CD8-positive, alpha-beta memory T cell (primary cell): ENCODE data around the gene BAIAP2L1. TPM values are rescaled to one million over a fixed set of nuclear protein-coding genes. Genes with fewer than 3 reads are reported as not detected.
"Not testable (repeated sequence)": the region's sequence is repeated elsewhere in the genome, so short reads cannot be mapped to it uniquely, and the experiment has no call there.

Source experiments
- CTCF ChIA-PET: fragments of 350-600 bp; sonication (Branson Sonifier 250); formaldehyde crosslinking; loops from one replicate; lab custom pipeline; 2021; ENCODE audit warnings: antibody characterized with exemption; lab: Charles Lee
- POLR2A ChIA-PET: fragments of 350-600 bp; sonication (Branson Sonifier 250); formaldehyde crosslinking; loops from one replicate; lab custom pipeline; 2021; ENCODE audit warnings: antibody characterized with exemption; lab: Charles Lee
- DNase-seq, 5 donors: peaks; one replicate each; pipeline versions ENCODE4 v3.0.0 to v3.0.0-alpha.2; 2020 to 2022; ENCODE audit warnings: mixed read lengths in 1 of 5
- H3K27ac ChIP-seq: one replicate; pipeline ENCODE4 v1.7.0; 2013; ENCODE audit warnings: low read depth, mild to moderate bottlenecking, low read length, moderate library complexity
- H3K27me3 ChIP-seq: 2 replicates; pipeline ENCODE4 v1.7.0; 2013; ENCODE audit warnings: low read length, mild to moderate bottlenecking; ENCODE audit not compliant: insufficient read depth, poor library complexity, severe bottlenecking
- H3K36me3 ChIP-seq: 2 replicates; pipeline ENCODE4 v1.7.0; 2013; ENCODE audit warnings: mild to moderate bottlenecking, low read length, moderate library complexity; ENCODE audit not compliant: insufficient read depth
- H3K4me1 ChIP-seq: 2 replicates; pipeline ENCODE4 v1.7.0; 2013; ENCODE audit warnings: mild to moderate bottlenecking, low read length, moderate library complexity; ENCODE audit not compliant: insufficient read depth
- H3K4me3 ChIP-seq: 2 replicates; pipeline ENCODE4 v1.7.0; 2013; ENCODE audit warnings: mild to moderate bottlenecking, low read length
- H3K9me3 ChIP-seq: 2 replicates; pipeline ENCODE4 v1.7.0; 2013; ENCODE audit warnings: mild to moderate bottlenecking, low read length
- H3K27ac Mint-ChIP-seq, 8 donors: one replicate each; pipeline ENCODE4 v1.8.0; 2020 to 2021; ENCODE audit warnings: mixed read lengths in 8 of 8, mild to moderate bottlenecking in 6 of 8, inconsistent platforms in 3 of 8, moderate library complexity in 3 of 8
- H3K27me3 Mint-ChIP-seq, 2 donors: one replicate each; pipeline ENCODE4 v1.8.0; 2020 to 2021; ENCODE audit warnings: mixed read lengths in 2 of 2, mild to moderate bottlenecking in 1 of 2, moderate library complexity in 1 of 2
- H3K36me3 Mint-ChIP-seq, 3 donors: one replicate each; pipeline ENCODE4 v1.8.0; 2020 to 2021; ENCODE audit warnings: mixed read lengths in 3 of 3, inconsistent platforms in 1 of 3, mild to moderate bottlenecking in 1 of 3
- H3K4me1 Mint-ChIP-seq, 3 donors: one replicate each; pipeline ENCODE4 v1.8.0; 2020 to 2021; ENCODE audit warnings: mixed read lengths in 3 of 3, inconsistent platforms in 1 of 3, mild to moderate bottlenecking in 1 of 3
- H3K4me3 Mint-ChIP-seq, 7 donors: one replicate each; pipeline ENCODE4 v1.8.0; 2020 to 2021; ENCODE audit warnings: mixed read lengths in 7 of 7, mild to moderate bottlenecking in 6 of 7, moderate library complexity in 4 of 7, inconsistent platforms in 2 of 7
- H3K9me3 Mint-ChIP-seq, 5 donors: one replicate each; pipeline ENCODE4 v1.8.0; 2020 to 2022; ENCODE audit warnings: mixed read lengths in 5 of 5, mild to moderate bottlenecking in 3 of 5, moderate library complexity in 2 of 5, inconsistent platforms in 1 of 5
- polyA plus RNA-seq: library from polyadenylated mRNA; unstranded; fragments of 300-500 nt; fragmentation: Illumina TruSeq; gene quantifications from one replicate; pipeline ENCODE4 v1.2.3, GENCODE V29; 2021
- total RNA-seq, 2 experiments: library from RNA; stranded (reverse); gene quantifications; one replicate each; pipeline ENCODE4 v1.2.3, GENCODE V29; 2021

The BAIAP2L1 gene
- 1 to 10 TPM in 1 of 2 experiments, under 1 TPM in 1; 0.58 to 1.3 TPM for total RNA-seq
- polyA plus RNA-seq = 0.29 TPM

- peak within 1 kb of the TSS; percentile 49 to 84 (median 67) for H3K4me3 Mint-ChIP-seq
- peak; percentile 59 to 78 (median 72) for DNase-seq
- H3K27me3 ChIP-seq = no peaks in the 10 kb centered on the region
- H3K9me3 ChIP-seq = no peaks in the 10 kb centered on the region
- H3K4me3 ChIP-seq = peak within 1 kb of the TSS; percentile 26
- H3K27ac ChIP-seq = peak within 1 kb of the TSS; percentile 18
- H3K27ac Mint-ChIP-seq = peak within 1 kb of the TSS in 1 of 8 donors; percentile 17
- peaks cover 5% of the 10 kb centered on the region for H3K4me1 ChIP-seq
- H3K36me3 ChIP-seq = no peaks in the 10 kb centered on the region
- peaks cover 27 to 38% of the 10 kb centered on the region in 2 donors for H3K27me3 Mint-ChIP-seq
- CTCF ChIA-PET = interaction anchor here (1.1 to 1.4 kb wide), 5 partner anchors 21 to 378 kb away, joined by 3 to 4 read pairs (median 3); no protein-coding TSS in a partner anchor
- H3K4me1 Mint-ChIP-seq = peaks cover 5 to 12% (median 8%) of the 10 kb centered on the region in 3 donors
- POLR2A ChIA-PET = no interaction called here
- no peaks in the 10 kb centered on the region for H3K9me3 Mint-ChIP-seq
- no peaks in the 10 kb centered on the region for H3K36me3 Mint-ChIP-seq
These were observed at the start of gene BAIAP2L1 for GRCh38 chr7:98400542-98401340. Gene BAIAP2L1, minus strand, starts transcription at chr7:98401090. Its CDS starts 238 bp downstream, at chr7:98400852.

GRCh38 chr7:98448766-98449165 lies 47.9 kb upstream of the BAIAP2L1 start:
- no peak for DNase-seq
- Histone ChIP-seq H3K27ac (no peak overlapping the region), H3K27me3 (no peaks in the 10 kb centered on the region), H3K4me3 (no peak overlapping the region), H3K36me3 (no peaks in the 10 kb centered on the region), H3K9me3 (no peaks in the 10 kb centered on the region), H3K4me1 (no peaks in the 10 kb centered on the region)
- H3K4me1 Mint-ChIP-seq = no peaks in the 10 kb centered on the region
- ChIA-PET CTCF (interaction anchor here (1.9 kb wide), 1 partner anchor 393 kb away, joined by 4 read pairs; no protein-coding TSS in a partner anchor), POLR2A (no interaction called here)
- H3K27me3 Mint-ChIP-seq = peaks cover 6 to 9% of the 10 kb centered on the region in 2 donors
- H3K36me3 Mint-ChIP-seq = no peaks in the 10 kb centered on the region
- H3K4me3 Mint-ChIP-seq = no peak overlapping the region
- H3K27ac Mint-ChIP-seq = no peak overlapping the region
- peaks cover 0 to 12% (median 8%) of the 10 kb centered on the region in 5 donors for H3K9me3 Mint-ChIP-seq

- H3K9me3 Mint-ChIP-seq, H3K36me3 Mint-ChIP-seq, POLR2A ChIA-PET, H3K36me3 ChIP-seq, CTCF ChIA-PET, H3K27ac Mint-ChIP-seq, H3K9me3 ChIP-seq, H3K4me3 Mint-ChIP-seq, H3K27ac ChIP-seq, H3K4me1 ChIP-seq, DNase-seq, H3K4me1 Mint-ChIP-seq, H3K4me3 ChIP-seq, H3K27me3 ChIP-seq: not testable (repeated sequence)
- peaks cover 7 to 26% of the 10 kb centered on the region in 2 donors for H3K27me3 Mint-ChIP-seq
These were observed 40.1 kb upstream of the BAIAP2L1 start for GRCh38 chr7:98440992-98441391.

GRCh38 chr7:98439484-98439883 lies 38.6 kb upstream of the BAIAP2L1 start:
- Mint-ChIP-seq H3K27me3 (peaks cover 7 to 26% of the 10 kb centered on the region in 2 donors), H3K27ac (no peak overlapping the region), H3K4me3 (no peak overlapping the region), H3K4me1 (peaks cover 5 to 8% (median 7%) of the 10 kb centered on the region in 3 donors), H3K36me3 (peaks cover 0 to 2% (median 0%) of the 10 kb centered on the region in 3 donors), H3K9me3 (peaks cover 0 to 7% (median 3%) of the 10 kb centered on the region in 5 donors)
- CTCF ChIA-PET = no interaction called here
- POLR2A ChIA-PET = no interaction called here
- no peaks in the 10 kb centered on the region for H3K4me1 ChIP-seq
- H3K36me3 ChIP-seq = no peaks in the 10 kb centered on the region
- no peak overlapping the region for H3K27ac ChIP-seq
- no peaks in the 10 kb centered on the region for H3K9me3 ChIP-seq
- no peaks in the 10 kb centered on the region for H3K27me3 ChIP-seq
- no peak overlapping the region for H3K4me3 ChIP-seq
- DNase-seq = no peak

- Mint-ChIP-seq H3K36me3 (peaks cover 0 to 2% (median 0%) of the 10 kb centered on the region in 3 donors), H3K4me3 (no peak overlapping the region), H3K9me3 (no peaks in the 10 kb centered on the region), H3K4me1 (peaks cover 8 to 11% (median 9%) of the 10 kb centered on the region in 3 donors), H3K27me3 (peaks cover 5 to 7% of the 10 kb centered on the region in 2 donors), H3K27ac (peak overlapping the region in 1 of 8 donors; percentile 42)
- no peak overlapping the region for H3K27ac ChIP-seq
- no peaks in the 10 kb centered on the region for H3K4me1 ChIP-seq
- H3K27me3 ChIP-seq = no peaks in the 10 kb centered on the region
- no peak for DNase-seq
- ChIA-PET POLR2A (no interaction called here), CTCF (interaction anchor here (1.8 to 3.0 kb wide), 2 partner anchors 312 to 408 kb away, joined by 8 to 22 read pairs; no protein-coding TSS in a partner anchor)
- H3K9me3 ChIP-seq = no peaks in the 10 kb centered on the region
- H3K36me3 ChIP-seq = no peaks in the 10 kb centered on the region
- H3K4me3 ChIP-seq = no peak overlapping the region
These were observed 33.2 kb upstream of the BAIAP2L1 start for GRCh38 chr7:98434087-98434486.

GRCh38 chr7:98429799-98430198 lies 28.9 kb upstream of the BAIAP2L1 start:
- Mint-ChIP-seq H3K27me3 (peaks cover 10 to 21% of the 10 kb centered on the region in 2 donors), H3K27ac (no peak overlapping the region), H3K4me3 (no peak overlapping the region), H3K4me1 (peaks cover 0 to 6% (median 6%) of the 10 kb centered on the region in 3 donors), H3K9me3 (no peaks in the 10 kb centered on the region), H3K36me3 (no peaks in the 10 kb centered on the region)
- ChIA-PET POLR2A (no interaction called here), CTCF (interaction anchor here (0.7 to 1.9 kb wide), 2 partner anchors 316 to 459 kb away, joined by 3 to 8 read pairs; no protein-coding TSS in a partner anchor)
- H3K4me3 ChIP-seq = no peak overlapping the region
- no peak overlapping the region for H3K27ac ChIP-seq
- no peaks in the 10 kb centered on the region for H3K36me3 ChIP-seq
- H3K27me3 ChIP-seq = no peaks in the 10 kb centered on the region
- H3K9me3 ChIP-seq = no peaks in the 10 kb centered on the region
- no peak for DNase-seq
- H3K4me1 ChIP-seq = no peaks in the 10 kb centered on the region

- no peak overlapping the region for H3K27ac ChIP-seq
- H3K36me3 ChIP-seq = no peaks in the 10 kb centered on the region
- Mint-ChIP-seq H3K4me1 (no peaks in the 10 kb centered on the region), H3K4me3 (no peak overlapping the region), H3K36me3 (no peaks in the 10 kb centered on the region), H3K27ac (no peak overlapping the region), H3K27me3 (peaks cover 25 to 27% of the 10 kb centered on the region in 2 donors), H3K9me3 (peaks cover 0 to 2% (median 0%) of the 10 kb centered on the region in 5 donors)
- ChIA-PET POLR2A (no interaction called here), CTCF (interaction anchor here (1.1 kb wide), 1 partner anchor 13 kb away, joined by 3 read pairs; no protein-coding TSS in a partner anchor)
- no peak for DNase-seq
- no peaks in the 10 kb centered on the region for H3K4me1 ChIP-seq
- no peaks in the 10 kb centered on the region for H3K9me3 ChIP-seq
- no peak overlapping the region for H3K4me3 ChIP-seq
- H3K27me3 ChIP-seq = no peaks in the 10 kb centered on the region
These were observed 22.2 kb upstream of the BAIAP2L1 start for GRCh38 chr7:98423043-98423442.
